HAP-1 (cell line): ENCODE results near the gene VPS45.

ENCODE experiments used
- DNase-seq, 2 experiments: peaks; one replicate each; pipeline ENCODE4 v3.0.0-alpha.2; 2016 to 2020; ENCODE audit warnings: low spot score in 2 of 2
- H3K27me3 ChIP-seq: fragments of 250-450 bp; sonication (Bioruptor Pico); 2 replicates; pipeline ENCODE4 v1.5.1; 2020; ENCODE audit warnings: low read depth, mild to moderate bottlenecking, moderate library complexity
- H3K36me3 ChIP-seq: fragments of 250-450 bp; sonication (Bioruptor Pico); replicated peaks from 2 replicates; pipeline ENCODE4 v1.5.1; 2020; ENCODE audit warnings: mild to moderate bottlenecking
- H3K4me1 ChIP-seq: fragments of 250-450 bp; sonication (Bioruptor Pico); 2 replicates; pipeline ENCODE4 v1.5.1; 2020; ENCODE audit warnings: mild to moderate bottlenecking
- H3K4me3 ChIP-seq: fragments of 250-450 bp; sonication (Bioruptor Pico); 2 replicates; pipeline ENCODE4 v1.5.1; 2020; ENCODE audit warnings: mild to moderate bottlenecking, moderate library complexity
- H3K9me3 ChIP-seq: fragments of 250-450 bp; sonication (Bioruptor Pico); 2 replicates; pipeline ENCODE4 v1.5.1; 2020; ENCODE audit warnings: mild to moderate bottlenecking, moderate library complexity
- in situ Hi-C: fragments of 300-500 bp; cut with MboI; formaldehyde crosslinking; loops from 3 replicates; pipeline ENCODE4 v1.14.3; 2020; ENCODE audit warnings: low sequenced_read_pairs, inconsistent platforms, mixed read lengths

The VPS45 gene

DNA sequence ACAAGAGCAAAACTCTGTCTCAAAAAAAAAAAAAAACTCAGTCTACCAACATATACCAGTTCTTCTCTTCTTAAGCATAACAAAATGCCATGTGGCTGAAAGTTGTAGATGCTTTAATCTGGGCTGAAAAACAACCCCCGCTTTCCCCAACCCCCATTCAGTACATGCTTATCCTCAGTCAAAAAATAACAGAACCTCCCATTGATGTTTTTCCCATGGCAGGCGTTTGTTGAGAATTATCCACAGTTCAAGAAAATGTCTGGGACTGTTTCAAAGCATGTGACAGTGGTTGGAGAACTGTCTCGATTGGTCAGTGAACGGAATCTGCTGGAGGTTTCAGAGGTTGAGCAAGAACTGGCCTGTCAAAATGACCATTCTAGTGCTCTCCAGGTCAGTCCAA is 14.9 kb downstream of the VPS45 start:
- in situ Hi-C loops: no loop called here
- H3K36me3 ChIP-seq: peaks cover 61% of the 10 kb centered on the region
- no peak overlapping the region for H3K4me3 ChIP-seq
- H3K4me1 ChIP-seq: no peaks in the 10 kb centered on the region
- no peaks in the 10 kb centered on the region for H3K9me3 ChIP-seq
- DNase-seq: no peak
- H3K27me3 ChIP-seq: no peaks in the 10 kb centered on the region

GRCh38 chr1:150083907-150084306 is 16.3 kb downstream of the VPS45 start:
- Histone ChIP-seq H3K27me3 (no peaks in the 10 kb centered on the region), H3K4me1 (no peaks in the 10 kb centered on the region), H3K4me3 (no peak overlapping the region), H3K36me3 (peaks cover 55% of the 10 kb centered on the region), H3K9me3 (no peaks in the 10 kb centered on the region)
- in situ Hi-C loops: no loop called here
- no peak for DNase-seq

- no peaks in the 10 kb centered on the region for H3K4me1 ChIP-seq
- no peaks in the 10 kb centered on the region for H3K9me3 ChIP-seq
- no peak for DNase-seq
- no peaks in the 10 kb centered on the region for H3K27me3 ChIP-seq
- H3K4me3 ChIP-seq: no peak overlapping the region
- in situ Hi-C loops: no loop called here
- H3K36me3 ChIP-seq: peaks cover 46% of the 10 kb centered on the region
Observed at GRCh38 chr1:150085406-150085805, 17.8 kb downstream of the VPS45 start.

- no peaks in the 10 kb centered on the region for H3K9me3 ChIP-seq
- in situ Hi-C loops: no loop called here
- H3K4me1 ChIP-seq: no peaks in the 10 kb centered on the region
- no peaks in the 10 kb centered on the region for H3K27me3 ChIP-seq
- no peak overlapping the region for H3K4me3 ChIP-seq
- DNase-seq: no peak
- H3K36me3 ChIP-seq: peaks cover 39% of the 10 kb centered on the region
Observed at GRCh38 chr1:150087415-150087814, 19.8 kb downstream of the VPS45 start.

GRCh38 chr1:150089846-150090520 is 22.4 kb downstream of the VPS45 start:
- Histone ChIP-seq H3K27me3 (no peaks in the 10 kb centered on the region), H3K4me1 (no peaks in the 10 kb centered on the region), H3K9me3 (no peaks in the 10 kb centered on the region), H3K36me3 (peaks cover 32% of the 10 kb centered on the region), H3K4me3 (no peak overlapping the region)
- in situ Hi-C loops: no loop called here
- no peak for DNase-seq

DNA sequence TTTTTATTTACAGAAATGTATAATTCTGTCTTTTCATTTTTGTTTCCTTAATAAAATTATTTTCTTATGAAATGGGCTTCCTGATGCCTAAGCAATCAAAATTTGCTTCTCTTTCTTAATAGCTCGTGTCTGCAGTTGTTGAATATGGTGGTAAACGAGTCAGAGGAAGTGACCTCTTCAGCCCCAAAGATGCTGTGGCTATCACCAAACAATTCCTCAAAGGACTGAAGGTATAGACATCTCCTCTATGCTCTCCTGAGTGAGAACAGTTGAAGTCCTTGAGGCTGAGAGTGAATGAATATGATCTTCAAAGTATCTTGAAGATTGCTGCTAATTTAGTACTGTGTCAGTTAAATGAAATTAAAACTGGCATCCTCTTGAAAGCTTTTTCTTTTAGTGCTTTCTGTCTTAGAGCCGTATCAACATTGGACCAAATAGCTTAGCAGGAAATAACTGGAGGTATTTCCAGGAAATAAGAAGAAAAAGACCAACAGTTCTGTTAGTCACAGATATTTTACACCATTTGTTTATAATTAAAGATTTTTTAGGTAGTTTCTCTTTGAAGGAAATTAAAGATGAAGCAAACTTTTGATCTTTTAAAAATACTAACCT is 24.7 kb downstream of the VPS45 start:
- no peak for DNase-seq
- Histone ChIP-seq H3K27me3 (no peaks in the 10 kb centered on the region), H3K36me3 (peaks cover 32% of the 10 kb centered on the region), H3K9me3 (no peaks in the 10 kb centered on the region), H3K4me3 (no peak overlapping the region), H3K4me1 (no peaks in the 10 kb centered on the region)
- in situ Hi-C loops: no loop called here

GRCh38 chr1:150093805-150094204 is 26.2 kb downstream of the VPS45 start:
- DNase-seq: no peak
- Histone ChIP-seq H3K36me3 (peaks cover 27% of the 10 kb centered on the region), H3K4me3 (no peak overlapping the region), H3K27me3 (no peaks in the 10 kb centered on the region), H3K9me3 (no peaks in the 10 kb centered on the region), H3K4me1 (no peaks in the 10 kb centered on the region)
- in situ Hi-C loops: no loop called here

DNA sequence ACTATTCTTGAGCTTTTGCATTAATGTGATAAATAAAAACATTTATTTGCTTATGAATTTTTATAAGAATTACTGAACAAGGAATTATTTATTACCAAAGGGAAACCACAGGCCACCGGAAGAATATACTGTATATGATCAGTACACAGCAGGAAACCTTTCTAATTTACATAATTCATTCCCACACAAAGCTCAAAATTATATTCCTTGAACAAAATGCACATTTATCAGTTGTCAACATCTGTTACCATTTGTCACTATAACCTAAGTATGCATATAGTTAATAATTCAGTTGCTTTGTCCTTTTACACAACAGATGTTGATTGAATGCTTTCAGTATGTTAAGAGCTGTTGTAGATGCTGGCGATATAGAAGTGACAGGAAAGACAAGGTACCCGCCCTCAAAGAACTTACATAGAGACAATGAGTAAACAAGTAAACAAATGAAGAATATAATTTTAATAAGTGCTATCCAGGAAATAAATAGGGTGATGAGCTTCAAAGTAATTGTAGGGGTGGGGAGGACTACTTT is 27.2 kb downstream of the VPS45 start:
- H3K4me1 ChIP-seq: no peaks in the 10 kb centered on the region
- in situ Hi-C loops: no loop called here
- no peak for DNase-seq
- no peaks in the 10 kb centered on the region for H3K9me3 ChIP-seq
- H3K36me3 ChIP-seq: peaks cover 30% of the 10 kb centered on the region
- H3K4me3 ChIP-seq: no peak overlapping the region
- H3K27me3 ChIP-seq: no peaks in the 10 kb centered on the region

DNA sequence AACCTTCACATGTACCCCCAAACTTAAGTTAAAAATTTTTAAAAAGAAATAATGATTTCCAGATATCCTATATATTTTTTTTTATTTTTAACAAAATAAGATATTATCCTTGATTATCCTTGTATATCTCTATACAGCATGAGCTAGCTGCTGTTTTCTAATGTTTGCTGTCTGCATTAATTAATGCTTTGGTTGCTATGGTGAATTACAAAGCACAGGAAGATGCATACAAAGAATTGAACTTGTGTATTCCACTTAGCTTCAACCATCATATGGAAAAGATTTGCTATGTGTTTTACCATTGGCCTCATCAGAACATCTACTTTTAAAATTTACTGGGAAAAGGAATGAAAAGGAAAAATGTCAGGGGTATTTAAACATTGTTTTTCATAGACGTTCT is 35.4 kb downstream of the VPS45 start:
- in situ Hi-C loops: no loop called here
- Histone ChIP-seq H3K4me1 (no peaks in the 10 kb centered on the region), H3K27me3 (no peaks in the 10 kb centered on the region), H3K36me3 (peaks cover 14% of the 10 kb centered on the region), H3K4me3 (no peak overlapping the region), H3K9me3 (no peaks in the 10 kb centered on the region)
- DNase-seq: no peak

DNA sequence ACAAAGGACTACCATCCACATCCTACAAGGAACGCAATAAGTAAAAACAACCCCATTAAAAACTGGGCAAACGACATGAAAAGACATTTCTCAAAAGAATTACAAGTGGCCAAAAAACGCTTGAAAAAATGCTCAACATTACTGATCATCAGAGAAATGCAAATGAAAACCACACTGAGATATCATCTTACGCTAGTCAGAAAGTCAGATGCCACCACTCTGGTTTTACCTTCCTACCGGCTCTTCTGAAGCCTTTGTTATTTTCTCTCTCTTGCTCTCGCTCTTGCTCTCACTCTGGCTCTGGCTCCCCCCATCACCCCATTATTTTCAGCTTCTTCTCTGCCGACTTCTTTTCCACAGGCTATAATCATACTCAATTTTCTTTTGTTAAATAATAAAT is 38.8 kb downstream of the VPS45 start:
- DNase-seq: no peak
- Histone ChIP-seq H3K27me3 (no peaks in the 10 kb centered on the region), H3K9me3 (no peaks in the 10 kb centered on the region), H3K4me1 (no peaks in the 10 kb centered on the region), H3K4me3 (no peak overlapping the region), H3K36me3 (peaks cover 7% of the 10 kb centered on the region)
- in situ Hi-C loops: no loop called here

GRCh38 chr1:150109586-150109985 is 42.0 kb downstream of the VPS45 start:
- Histone ChIP-seq H3K36me3 (peaks cover 13% of the 10 kb centered on the region), H3K9me3 (no peaks in the 10 kb centered on the region), H3K4me3 (no peak overlapping the region), H3K27me3 (no peaks in the 10 kb centered on the region), H3K4me1 (no peaks in the 10 kb centered on the region)
- in situ Hi-C loops: no loop called here
- DNase-seq: no peak

DNA sequence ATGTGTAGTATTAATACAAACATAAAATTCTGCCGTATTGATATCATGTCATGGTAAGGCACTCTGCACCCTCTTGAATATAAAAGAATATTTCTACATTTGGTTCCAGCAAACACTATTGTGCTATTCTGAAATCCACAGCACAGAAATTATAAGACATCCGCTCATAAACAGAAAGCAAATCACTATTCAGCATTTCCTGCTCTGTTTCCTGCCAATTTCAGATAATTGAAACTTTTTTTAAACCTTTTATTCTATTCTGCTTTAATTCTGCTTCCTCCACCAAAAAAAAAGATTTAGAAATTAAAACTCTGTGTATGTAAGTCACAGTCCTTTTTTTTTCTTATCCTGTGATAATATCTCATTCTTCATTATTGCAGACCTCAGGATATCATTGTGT is 42.5 kb downstream of the VPS45 start:
- Histone ChIP-seq H3K4me1 (no peaks in the 10 kb centered on the region), H3K9me3 (no peaks in the 10 kb centered on the region), H3K4me3 (no peak overlapping the region), H3K36me3 (peaks cover 13% of the 10 kb centered on the region), H3K27me3 (no peaks in the 10 kb centered on the region)
- in situ Hi-C loops: no loop called here
- DNase-seq: no peak

GRCh38 chr1:150111670-150112069 is 44.1 kb downstream of the VPS45 start:
- Histone ChIP-seq H3K36me3 (peaks cover 16% of the 10 kb centered on the region), H3K4me3 (no peak overlapping the region), H3K9me3 (no peaks in the 10 kb centered on the region), H3K27me3 (no peaks in the 10 kb centered on the region), H3K4me1 (no peaks in the 10 kb centered on the region)
- no peak for DNase-seq
- in situ Hi-C loops: no loop called here

- DNase-seq: no peak
- H3K4me1 ChIP-seq: no peaks in the 10 kb centered on the region
- H3K27me3 ChIP-seq: no peaks in the 10 kb centered on the region
- H3K4me3 ChIP-seq: no peak overlapping the region
- in situ Hi-C loops: no loop called here
- H3K9me3 ChIP-seq: no peaks in the 10 kb centered on the region
- peaks cover 16% of the 10 kb centered on the region for H3K36me3 ChIP-seq
Observed at GRCh38 chr1:150115121-150115520, 47.5 kb downstream of the VPS45 start.
